Uterus (tissue), 2 donors: Measurements from ENCODE around the gene SRXN1.

Experiments used
- CTCF ChIP-seq, 4 experiments: fragments of 200-600 bp in 2 of 4; fragments of 450-650 bp in 2 of 4; sonication (generic) in 2 of 4; IDR thresholded peaks; one replicate each; pipeline ENCODE4 v1.5.1; 2016 to 2019; ENCODE audit warnings: antibody characterized with exemption in 4 of 4, mild to moderate bottlenecking in 2 of 4, moderate library complexity in 1 of 4
- POLR2A ChIP-seq, 2 donors: fragments of 450-650 bp; IDR thresholded peaks; one replicate each; pipeline ENCODE4 v1.6.1; 2016; ENCODE audit warnings: antibody characterized with exemption in 2 of 2, mild to moderate bottlenecking in 1 of 2, moderate library complexity in 1 of 2

- TF ChIP-seq CTCF (IDR thresholded peaks at IDR 0.05) (no peak), POLR2A (IDR thresholded peaks at IDR 0.05) (no peak)
Observed at GRCh38 chr20:675033-675452, 22.0 kb upstream of the SRXN1 start.
